GM12878 (cell line): ENCODE measurements around the gene TMEM150A. TPM values are rescaled to one million over a fixed set of nuclear protein-coding genes. Genes with fewer than 3 reads are reported as not detected.

Experiments used
- ATAC-seq: fragments of 200-7000 bp; cut with Tn5 transposase; 3 replicates; pipeline ENCODE4 v1.9.1; 2020; ENCODE audit warnings: mild to moderate bottlenecking, moderate library complexity
- BruUV-seq: library from RNA; stranded (reverse); fragments of 400-500 nt; replicated peaks from 2 replicates; lab custom pipeline; 2021; lab: Mats Ljungman, UMichigan
- CTCF ChIA-PET: fragments of 300-600 bp; sonication (Branson Sonifier 250); formaldehyde crosslinking; extraction: SDS; loops from one replicate; lab custom pipeline; 2021; ENCODE audit warnings: inconsistent platforms; lab: Yijun Ruan, JAX
- POLR2A ChIA-PET: fragments of 350-600 bp; formaldehyde crosslinking; extraction: SDS; loops from one replicate; lab custom pipeline; 2021; ENCODE audit warnings: inconsistent platforms; lab: Charles Lee
- RAD21 ChIA-PET: fragments of 300-600 bp; sonication (Branson Sonifier 250); formaldehyde crosslinking; loops from one replicate; lab custom pipeline; 2023; ENCODE audit warnings: antibody characterized with exemption; ENCODE audit not compliant: unreplicated experiment; lab: Charles Lee
- SMC1A ChIA-PET: fragments of 300-600 bp; sonication (Branson Sonifier 250); formaldehyde crosslinking; loops from one replicate; lab custom pipeline; 2023; ENCODE audit not compliant: unreplicated experiment, uncharacterized antibody; lab: Charles Lee
- DNase-seq: peaks from one replicate; pipeline ENCODE4 v3.0.0-alpha.2; 2011; ENCODE audit warnings: low read depth, low spot score
- FAIRE-seq: peaks from 3 replicates; lab custom pipeline; 2011; peaks lifted over from hg19 to GRCh38; lab: Jason Lieb, UNC
- H2AFZ ChIP-seq: 2 replicates; pipeline ENCODE4 v1.6.0; 2011; ENCODE audit warnings: low read depth, low read length, control low read depth; ENCODE audit not compliant: control insufficient read depth
- H3K27ac ChIP-seq: 2 replicates; pipeline ENCODE4 v1.5.1; 2011; ENCODE audit warnings: control low read depth; ENCODE audit not compliant: control insufficient read depth, insufficient read depth
- H3K27me3 ChIP-seq, 2 experiments: replicated peaks in 1 of 2; 2 replicates each; pipeline versions ENCODE4 v1.6.0 to v1.6.1; 2011; ENCODE audit warnings: low read length in 1 of 2; ENCODE audit not compliant: control insufficient read depth in 2 of 2, insufficient read depth in 2 of 2
- H3K36me3 ChIP-seq, 2 experiments: 2 replicates each; pipeline ENCODE4 v1.5.1; 2011; ENCODE audit warnings: low read length in 1 of 2; ENCODE audit not compliant: control insufficient read depth in 2 of 2, insufficient read depth in 2 of 2
- H3K4me1 ChIP-seq: 2 replicates; pipeline ENCODE4 v1.6.1; 2011; ENCODE audit warnings: mild to moderate bottlenecking, low read length, moderate library complexity, mixed read lengths; ENCODE audit not compliant: control insufficient read depth, insufficient read depth
- H3K4me2 ChIP-seq: 2 replicates; pipeline ENCODE4 v1.6.0; 2011; ENCODE audit warnings: control low read depth; ENCODE audit not compliant: control insufficient read depth, insufficient read depth
- H3K4me3 ChIP-seq: fragments of 200-600 bp; sonication (generic); 2 replicates; pipeline ENCODE4 v1.5.1; 2016
- H3K79me2 ChIP-seq: 2 replicates; pipeline ENCODE4 v1.6.0; 2011; ENCODE audit warnings: low read length; ENCODE audit not compliant: control insufficient read depth, insufficient read depth
- H3K9ac ChIP-seq: 2 replicates; pipeline ENCODE4 v1.8.0; 2011; ENCODE audit warnings: low read length, control low read depth, mixed read lengths; ENCODE audit not compliant: control insufficient read depth, insufficient read depth
- H3K9me3 ChIP-seq: replicated peaks from 3 replicates; pipeline ENCODE4 v1.5.1; 2011; ENCODE audit warnings: mild to moderate bottlenecking, low read length; ENCODE audit not compliant: control insufficient read depth, insufficient read depth
- H4K20me1 ChIP-seq: 2 replicates; pipeline ENCODE4 v1.6.0; 2011; ENCODE audit not compliant: control insufficient read depth, insufficient read depth
- BCL11A ChIP-seq: IDR thresholded peaks from 2 replicates; pipeline ENCODE4 v1.6.1; 2011; ENCODE audit warnings: low read depth, low read length
- BMI1 ChIP-seq: fragments of 450-650 bp; IDR thresholded peaks from 2 replicates; pipeline ENCODE4 v1.6.1; 2016; ENCODE audit warnings: mild to moderate bottlenecking, moderate library complexity, borderline replicate concordance
- EGR1 ChIP-seq, 2 experiments: IDR thresholded peaks; 1 replicate in 1 of 2; 2 replicates in 1 of 2; pipeline ENCODE4 v1.6.1; 2011 to 2012; ENCODE audit warnings: low read depth in 2 of 2, low read length in 2 of 2, borderline replicate concordance in 1 of 2, mild to moderate bottlenecking in 1 of 2, moderate library complexity in 1 of 2
- IKZF2 ChIP-seq, 2 experiments: fragments of 450-650 bp; IDR thresholded peaks; 2 replicates each; pipeline ENCODE4 v1.6.1; 2017; ENCODE audit warnings: mild to moderate bottlenecking in 2 of 2, moderate library complexity in 2 of 2
- NBN ChIP-seq: fragments of 450-650 bp; IDR thresholded peaks from 2 replicates; pipeline ENCODE4 v1.6.1; 2016
- NFIC ChIP-seq: IDR thresholded peaks from 2 replicates; pipeline ENCODE4 v1.6.1; 2012; ENCODE audit warnings: low read depth, mild to moderate bottlenecking, inconsistent platforms, low read length, moderate library complexity
- PAX8 ChIP-seq: fragments of 450-650 bp; IDR thresholded peaks from 2 replicates; pipeline ENCODE4 v1.6.1; 2017; ENCODE audit warnings: mild to moderate bottlenecking, moderate library complexity
- PML ChIP-seq: IDR thresholded peaks from 2 replicates; pipeline ENCODE4 v1.6.1; 2012; ENCODE audit warnings: low read length, inconsistent platforms
- RAD21 ChIP-seq: IDR thresholded peaks from 2 replicates; pipeline ENCODE4 v1.6.1; 2011; ENCODE audit warnings: mild to moderate bottlenecking, low read depth, low read length, moderate library complexity; ENCODE audit not compliant: insufficient read depth
- WGBS: methylation state at CpG from one replicate; pipeline ENCODE4 v1.1.6; 2016; ENCODE audit warnings: low lambda C conversion rate; ENCODE audit not compliant: insufficient replicate concordance, insufficient coverage; ENCODE audit errors: missing lambda C conversion rate; 5-methylcytosine and 5-hydroxymethylcytosine counted together
- in situ Hi-C: fragments of 300-500 bp; cut with MboI; formaldehyde crosslinking; loops from 9 replicates; pipeline ENCODE4 v1.14.3; 2018; ENCODE audit warnings: mixed read lengths
- intact Hi-C: fragments of 100-400 bp; cut with micrococcal nuclease; formaldehyde crosslinking; loops from one replicate; pipeline ENCODE4 v1.14.2; 2022; ENCODE audit not compliant: unreplicated experiment
- polyA plus RNA-seq, 11 experiments: library from polyadenylated mRNA; depleted of rRNA in 4 of 11; unstranded in 6 of 11; stranded (reverse) in 5 of 11; fragments of >200 nt; fragmentation: Nextera tagmentation in 4 of 11; fragmentation: Illumina TruSeq in 1 of 11; extraction: Ambion mirVana in 4 of 11; extraction: Trizol in 1 of 11; gene quantifications; 1 replicate in 1 of 11; 2 replicates in 10 of 11; pipeline versions ENCODE4 v1.2.1 to v1.2.3, GENCODE V29; 2011 to 2016; ENCODE audit warnings: inconsistent platforms in 2 of 11, missing spikeins in 2 of 11, low read depth in 1 of 11
- total RNA-seq, 4 experiments: library from RNA; depleted of rRNA in 3 of 4; stranded (reverse); fragments of >200 nt in 3 of 4; fragmentation: Illumina TruSeq in 1 of 4; extraction: Trizol in 1 of 4; gene quantifications; 2 replicates each; pipeline versions ENCODE4 v1.2.1 to v1.2.3, GENCODE V29; 2013 to 2021
- TF ChIP-seq, protein P1 (sequence below): fragments of 150-350 bp; IDR thresholded peaks from 2 replicates; pipeline ENCODE4 v1.6.1; 2014; ENCODE audit warnings: mild to moderate bottlenecking, low read depth, low read length
- TF ChIP-seq, protein P2 (sequence below), 3 experiments: IDR thresholded peaks in 2 of 3; conservative IDR thresholded peaks in 1 of 3; 2 replicates each; pipeline ENCODE4 v1.5.1; 2011; ENCODE audit warnings: low read depth in 3 of 3, low read length in 3 of 3, mild to moderate bottlenecking in 3 of 3, control low read depth in 2 of 3, moderate library complexity in 2 of 3, inconsistent platforms in 1 of 3, mixed read lengths in 1 of 3; ENCODE audit not compliant: control insufficient read depth in 2 of 3, insufficient read depth in 1 of 3; ENCODE audit errors: extremely low read depth in 1 of 3
- TF ChIP-seq, protein P3 (sequence below): IDR thresholded peaks from 2 replicates; pipeline ENCODE4 v1.6.1; 2012; ENCODE audit warnings: low read length, inconsistent platforms

Gene TMEM150A
- total and polyA plus RNA-seq, 10 of the 15 experiments (the other 5 are each of a cell fraction or from before 2014, with no cell fraction given) = 0.45 to 4.4 (median 2.6) TPM

DNA sequence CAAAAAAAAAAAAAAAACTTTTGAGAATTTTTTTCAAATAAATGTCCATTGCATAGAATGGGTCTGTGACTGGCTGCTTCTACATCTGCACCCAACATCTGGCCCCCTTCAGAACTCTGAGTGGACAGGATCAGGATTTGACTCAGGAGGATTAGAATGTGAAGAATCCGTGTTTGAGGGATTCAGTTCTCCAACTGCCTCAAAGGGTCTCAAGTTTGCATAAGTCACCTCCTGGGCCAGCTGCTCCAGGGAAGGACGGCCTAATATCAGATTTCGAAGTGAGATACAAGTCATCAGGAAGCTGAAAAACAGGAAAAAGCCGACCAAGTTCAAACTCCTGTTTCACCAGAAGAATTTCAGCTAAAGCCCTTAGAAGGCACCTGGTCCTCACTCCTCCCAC, 52.7 kb downstream of the TMEM150A start:
- Histone ChIP-seq H3K27ac (no peak overlapping the region), H3K4me3 (no peak overlapping the region), H3K9ac (no peak overlapping the region), H3K27me3 (no peaks in the 10 kb centered on the region), H3K4me2 (no peak overlapping the region), H2AFZ (no peak overlapping the region), H4K20me1 (no peaks in the 10 kb centered on the region), H3K36me3 (peaks cover 9 to 23% of the 10 kb centered on the region in 2 experiments), H3K79me2 (no peaks in the 10 kb centered on the region), H3K9me3 (no peaks in the 10 kb centered on the region), H3K4me1 (no peaks in the 10 kb centered on the region)
- TF ChIP-seq, protein P1, sequence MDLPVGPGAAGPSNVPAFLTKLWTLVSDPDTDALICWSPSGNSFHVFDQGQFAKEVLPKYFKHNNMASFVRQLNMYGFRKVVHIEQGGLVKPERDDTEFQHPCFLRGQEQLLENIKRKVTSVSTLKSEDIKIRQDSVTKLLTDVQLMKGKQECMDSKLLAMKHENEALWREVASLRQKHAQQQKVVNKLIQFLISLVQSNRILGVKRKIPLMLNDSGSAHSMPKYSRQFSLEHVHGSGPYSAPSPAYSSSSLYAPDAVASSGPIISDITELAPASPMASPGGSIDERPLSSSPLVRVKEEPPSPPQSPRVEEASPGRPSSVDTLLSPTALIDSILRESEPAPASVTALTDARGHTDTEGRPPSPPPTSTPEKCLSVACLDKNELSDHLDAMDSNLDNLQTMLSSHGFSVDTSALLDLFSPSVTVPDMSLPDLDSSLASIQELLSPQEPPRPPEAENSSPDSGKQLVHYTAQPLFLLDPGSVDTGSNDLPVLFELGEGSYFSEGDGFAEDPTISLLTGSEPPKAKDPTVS = no peak
- no peak for TF ChIP-seq BMI1
- TF ChIP-seq EGR1 (IDR thresholded peaks at IDR 0.05; ENCODE audit: borderline replicate concordance in 1 of 2, low read depth in 2 of 2, low read length in 2 of 2) = no peak
- no peak for TF ChIP-seq RAD21
- TF ChIP-seq IKZF2 (IDR thresholded peaks at IDR 0.05) = no peak
- no peak for TF ChIP-seq BCL11A
- TF ChIP-seq, protein P2, sequence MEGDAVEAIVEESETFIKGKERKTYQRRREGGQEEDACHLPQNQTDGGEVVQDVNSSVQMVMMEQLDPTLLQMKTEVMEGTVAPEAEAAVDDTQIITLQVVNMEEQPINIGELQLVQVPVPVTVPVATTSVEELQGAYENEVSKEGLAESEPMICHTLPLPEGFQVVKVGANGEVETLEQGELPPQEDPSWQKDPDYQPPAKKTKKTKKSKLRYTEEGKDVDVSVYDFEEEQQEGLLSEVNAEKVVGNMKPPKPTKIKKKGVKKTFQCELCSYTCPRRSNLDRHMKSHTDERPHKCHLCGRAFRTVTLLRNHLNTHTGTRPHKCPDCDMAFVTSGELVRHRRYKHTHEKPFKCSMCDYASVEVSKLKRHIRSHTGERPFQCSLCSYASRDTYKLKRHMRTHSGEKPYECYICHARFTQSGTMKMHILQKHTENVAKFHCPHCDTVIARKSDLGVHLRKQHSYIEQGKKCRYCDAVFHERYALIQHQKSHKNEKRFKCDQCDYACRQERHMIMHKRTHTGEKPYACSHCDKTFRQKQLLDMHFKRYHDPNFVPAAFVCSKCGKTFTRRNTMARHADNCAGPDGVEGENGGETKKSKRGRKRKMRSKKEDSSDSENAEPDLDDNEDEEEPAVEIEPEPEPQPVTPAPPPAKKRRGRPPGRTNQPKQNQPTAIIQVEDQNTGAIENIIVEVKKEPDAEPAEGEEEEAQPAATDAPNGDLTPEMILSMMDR (IDR thresholded peaks at IDR 0.05 in 2 of 3, conservative IDR thresholded peaks at IDR 0.05 in 1 of 3; ENCODE audit: control insufficient read depth in 2 of 3, extremely low read depth in 1 of 3, insufficient read depth in 1 of 3, low read depth in 3 of 3, low read length in 3 of 3) = no peak
- TF ChIP-seq PAX8 = no peak
- TF ChIP-seq, protein P3, sequence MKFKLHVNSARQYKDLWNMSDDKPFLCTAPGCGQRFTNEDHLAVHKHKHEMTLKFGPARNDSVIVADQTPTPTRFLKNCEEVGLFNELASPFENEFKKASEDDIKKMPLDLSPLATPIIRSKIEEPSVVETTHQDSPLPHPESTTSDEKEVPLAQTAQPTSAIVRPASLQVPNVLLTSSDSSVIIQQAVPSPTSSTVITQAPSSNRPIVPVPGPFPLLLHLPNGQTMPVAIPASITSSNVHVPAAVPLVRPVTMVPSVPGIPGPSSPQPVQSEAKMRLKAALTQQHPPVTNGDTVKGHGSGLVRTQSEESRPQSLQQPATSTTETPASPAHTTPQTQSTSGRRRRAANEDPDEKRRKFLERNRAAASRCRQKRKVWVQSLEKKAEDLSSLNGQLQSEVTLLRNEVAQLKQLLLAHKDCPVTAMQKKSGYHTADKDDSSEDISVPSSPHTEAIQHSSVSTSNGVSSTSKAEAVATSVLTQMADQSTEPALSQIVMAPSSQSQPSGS = no peak
- TF ChIP-seq NBN = no peak
- no peak for TF ChIP-seq PML
- no peak for TF ChIP-seq NFIC
- DNase-seq (no peak), ATAC-seq (no peak), FAIRE-seq (no peak)
- intact Hi-C loops = loop anchor here (5.0 kb wide), 2 partner anchors 223 to 248 kb away; partner anchors contain the start of gene TGOLN2
- BruUV-seq = no TSS peak
- ChIA-PET RAD21 (interaction anchor here (0.7 to 7.7 kb wide), 8 partner anchors 8 to 159 kb away, joined by 3 to 179 read pairs (median 9); partner anchors contain the start of genes MAT2A, RNF181 and SH2D6), CTCF (interaction anchor here (0.9 to 10.4 kb wide), 10 partner anchors 10 to 251 kb away, joined by 3 to 336 read pairs (median 4); partner anchors contain the start of genes MAT2A, RNF181 and SH2D6), SMC1A (interaction anchor here (0.6 to 6.3 kb wide), 10 partner anchors 10 to 533 kb away, joined by 3 to 201 read pairs (median 13); partner anchors contain the start of genes GGCX, MAT2A and SH2D6), POLR2A (interaction anchor here (0.9 to 2.8 kb wide), 5 partner anchors 8 to 130 kb away, joined by 3 to 14 read pairs (median 10); partner anchors contain the start of genes GGCX and SH2D6)
- in situ Hi-C loops = no loop called here
- WGBS = 83% methylated on average over 4 of the region's 4 CpGs
